Endothelial cell (in vitro differentiated cells): Measurements from ENCODE around the gene PRRG2. TPM values are rescaled to one million over a fixed set of nuclear protein-coding genes. Genes with fewer than 3 reads are reported as not detected.
A peak's percentile ranks its signal among the peaks of the same experiment; 100 is the strongest.
"Not testable (repeated sequence)": the region's sequence is repeated elsewhere in the genome, so short reads cannot be mapped to it uniquely, and the experiment has no call there.

Source experiments
- DNase-seq: peaks from one replicate; pipeline ENCODE4 v3.0.0; 2021; ENCODE audit warnings: low spot score
- H3K27ac Mint-ChIP-seq: one replicate; pipeline ENCODE4 v1.8.0; 2021; ENCODE audit warnings: mixed read lengths, inconsistent platforms; ENCODE audit not compliant: unreplicated experiment
- H3K27me3 Mint-ChIP-seq: one replicate; pipeline ENCODE4 v1.8.0; 2021; ENCODE audit warnings: mild to moderate bottlenecking, moderate library complexity, mixed read lengths, inconsistent platforms; ENCODE audit not compliant: unreplicated experiment
- H3K36me3 Mint-ChIP-seq: one replicate; pipeline ENCODE4 v1.8.0; 2021; ENCODE audit warnings: mild to moderate bottlenecking, low read depth, mixed read lengths, inconsistent platforms; ENCODE audit not compliant: unreplicated experiment
- H3K4me1 Mint-ChIP-seq: one replicate; pipeline ENCODE4 v1.8.0; 2021; ENCODE audit warnings: mild to moderate bottlenecking, mixed read lengths, inconsistent platforms; ENCODE audit not compliant: unreplicated experiment
- H3K4me3 Mint-ChIP-seq: one replicate; pipeline ENCODE4 v1.8.0; 2021; ENCODE audit warnings: mild to moderate bottlenecking, mixed read lengths, inconsistent platforms; ENCODE audit not compliant: unreplicated experiment
- H3K9me3 Mint-ChIP-seq: one replicate; pipeline ENCODE4 v1.8.0; 2021; ENCODE audit warnings: mixed read lengths, inconsistent platforms; ENCODE audit not compliant: unreplicated experiment
- total RNA-seq: library from RNA; stranded (reverse); fragmentation: NEBNext Ultra II Directional; extraction: Animal tissue kit (Norgen Biotek cat#: 25700); gene quantifications from one replicate; pipeline ENCODE4 v1.2.1, GENCODE V29; 2021; ENCODE audit not compliant: unreplicated experiment
- TF ChIP-seq, protein P1 (sequence below): fragments of 200-600 bp; sonication (generic); IDR thresholded peaks from one replicate; pipeline ENCODE4 v1.5.0; 2021; ENCODE audit warnings: antibody characterized with exemption; ENCODE audit not compliant: unreplicated experiment

Gene PRRG2
- total RNA-seq, 1 donor from 2014 or later, result 2.4 TPM

DNA sequence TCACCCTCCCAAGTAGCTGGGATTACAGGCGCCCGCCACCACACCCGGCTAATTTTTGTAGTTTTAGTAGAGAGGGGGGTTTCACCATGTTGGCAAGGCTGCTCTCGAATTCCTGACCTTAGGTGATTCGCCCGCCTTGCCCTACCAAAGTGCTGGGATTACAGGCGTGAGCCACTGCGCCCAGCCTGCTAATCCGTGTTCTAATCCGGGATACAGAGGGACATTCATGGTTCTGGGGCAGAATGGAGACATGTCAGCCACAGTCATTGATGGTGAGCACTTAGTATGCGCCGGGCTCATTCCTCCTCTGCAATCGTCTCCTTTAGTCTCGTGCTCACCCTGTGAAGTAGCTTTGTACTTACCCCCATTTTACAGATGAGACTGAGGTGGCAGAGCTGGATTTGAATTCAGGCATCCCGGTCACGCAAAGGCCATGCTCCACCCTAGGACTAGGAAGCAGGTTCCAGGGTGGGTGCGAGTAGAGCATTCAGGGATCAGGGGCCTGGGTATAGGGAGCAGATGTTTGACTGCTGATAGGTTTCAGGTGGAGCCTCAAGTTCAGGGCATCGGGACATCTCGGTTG lies 50.6 kb downstream of the PRRG2 start:
- peak overlapping the region; percentile 51 for H3K4me3 Mint-ChIP-seq
- DNase-seq, result no peak
- H3K4me1 Mint-ChIP-seq, result peaks cover 20% of the 10 kb centered on the region
- peaks cover 18% of the 10 kb centered on the region for H3K27me3 Mint-ChIP-seq
- TF ChIP-seq, protein P1, sequence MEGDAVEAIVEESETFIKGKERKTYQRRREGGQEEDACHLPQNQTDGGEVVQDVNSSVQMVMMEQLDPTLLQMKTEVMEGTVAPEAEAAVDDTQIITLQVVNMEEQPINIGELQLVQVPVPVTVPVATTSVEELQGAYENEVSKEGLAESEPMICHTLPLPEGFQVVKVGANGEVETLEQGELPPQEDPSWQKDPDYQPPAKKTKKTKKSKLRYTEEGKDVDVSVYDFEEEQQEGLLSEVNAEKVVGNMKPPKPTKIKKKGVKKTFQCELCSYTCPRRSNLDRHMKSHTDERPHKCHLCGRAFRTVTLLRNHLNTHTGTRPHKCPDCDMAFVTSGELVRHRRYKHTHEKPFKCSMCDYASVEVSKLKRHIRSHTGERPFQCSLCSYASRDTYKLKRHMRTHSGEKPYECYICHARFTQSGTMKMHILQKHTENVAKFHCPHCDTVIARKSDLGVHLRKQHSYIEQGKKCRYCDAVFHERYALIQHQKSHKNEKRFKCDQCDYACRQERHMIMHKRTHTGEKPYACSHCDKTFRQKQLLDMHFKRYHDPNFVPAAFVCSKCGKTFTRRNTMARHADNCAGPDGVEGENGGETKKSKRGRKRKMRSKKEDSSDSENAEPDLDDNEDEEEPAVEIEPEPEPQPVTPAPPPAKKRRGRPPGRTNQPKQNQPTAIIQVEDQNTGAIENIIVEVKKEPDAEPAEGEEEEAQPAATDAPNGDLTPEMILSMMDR, result no peak
- peaks cover 19% of the 10 kb centered on the region for H3K36me3 Mint-ChIP-seq
- no peak overlapping the region for H3K27ac Mint-ChIP-seq
- no peaks in the 10 kb centered on the region for H3K9me3 Mint-ChIP-seq

DNA sequence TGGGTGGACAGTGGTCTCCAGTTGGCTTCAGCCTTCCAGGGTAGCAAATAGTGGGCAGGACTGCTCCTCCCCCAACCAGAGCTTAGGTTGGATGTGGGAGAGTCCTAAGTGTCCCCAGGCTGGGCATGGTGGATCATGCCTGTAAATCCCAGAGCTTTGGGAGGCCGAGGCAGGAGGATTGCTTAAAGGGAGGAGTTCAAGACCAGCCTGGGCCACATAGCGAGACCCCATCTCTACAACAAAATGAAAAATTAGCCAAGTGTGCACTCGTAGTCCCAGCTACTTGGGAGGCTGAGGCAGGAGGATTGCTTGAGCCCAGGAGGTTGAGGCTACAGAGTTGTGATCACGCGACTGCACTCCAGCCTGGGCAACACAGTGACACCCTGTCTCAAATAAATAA lies 51.5 kb downstream of the PRRG2 start:
- TF ChIP-seq, protein P1, result no peak

DNA sequence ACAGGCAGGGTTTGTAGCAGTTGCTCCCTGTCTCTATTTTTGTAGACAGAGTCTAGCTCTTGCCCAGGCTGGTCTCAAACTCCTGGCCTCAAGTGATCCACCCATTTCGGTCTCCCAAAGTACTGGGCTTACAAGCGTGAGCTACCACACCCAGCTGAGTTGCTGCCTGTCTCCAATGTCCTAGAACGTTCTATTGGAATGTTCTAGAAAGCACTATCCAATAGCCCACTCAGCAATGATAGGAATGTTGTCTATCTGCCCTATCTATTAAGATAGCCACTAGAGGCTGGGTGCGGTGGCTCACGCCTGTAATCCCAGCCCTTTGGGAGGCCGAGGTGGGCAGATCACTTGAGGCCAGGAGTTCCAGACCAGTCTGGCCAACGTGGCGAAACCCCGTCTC lies 52.2 kb downstream of the PRRG2 start:
- not testable (repeated sequence) for H3K27ac Mint-ChIP-seq, DNase-seq, H3K9me3 Mint-ChIP-seq, H3K4me3 Mint-ChIP-seq, H3K36me3 Mint-ChIP-seq
- H3K27me3 Mint-ChIP-seq, result peaks cover 24% of the 10 kb centered on the region
- H3K4me1 Mint-ChIP-seq, result peaks cover 26% of the 10 kb centered on the region

More for the DNA sequence above, 51.5 kb downstream of the PRRG2 start:
- no peak for DNase-seq
- peaks cover 12% of the 10 kb centered on the region for H3K36me3 Mint-ChIP-seq
- H3K4me1 Mint-ChIP-seq, result peaks cover 23% of the 10 kb centered on the region
- H3K27ac Mint-ChIP-seq, result no peak overlapping the region
- H3K4me3 Mint-ChIP-seq, result no peak overlapping the region
- H3K9me3 Mint-ChIP-seq, result no peaks in the 10 kb centered on the region
- peaks cover 21% of the 10 kb centered on the region for H3K27me3 Mint-ChIP-seq

DNA sequence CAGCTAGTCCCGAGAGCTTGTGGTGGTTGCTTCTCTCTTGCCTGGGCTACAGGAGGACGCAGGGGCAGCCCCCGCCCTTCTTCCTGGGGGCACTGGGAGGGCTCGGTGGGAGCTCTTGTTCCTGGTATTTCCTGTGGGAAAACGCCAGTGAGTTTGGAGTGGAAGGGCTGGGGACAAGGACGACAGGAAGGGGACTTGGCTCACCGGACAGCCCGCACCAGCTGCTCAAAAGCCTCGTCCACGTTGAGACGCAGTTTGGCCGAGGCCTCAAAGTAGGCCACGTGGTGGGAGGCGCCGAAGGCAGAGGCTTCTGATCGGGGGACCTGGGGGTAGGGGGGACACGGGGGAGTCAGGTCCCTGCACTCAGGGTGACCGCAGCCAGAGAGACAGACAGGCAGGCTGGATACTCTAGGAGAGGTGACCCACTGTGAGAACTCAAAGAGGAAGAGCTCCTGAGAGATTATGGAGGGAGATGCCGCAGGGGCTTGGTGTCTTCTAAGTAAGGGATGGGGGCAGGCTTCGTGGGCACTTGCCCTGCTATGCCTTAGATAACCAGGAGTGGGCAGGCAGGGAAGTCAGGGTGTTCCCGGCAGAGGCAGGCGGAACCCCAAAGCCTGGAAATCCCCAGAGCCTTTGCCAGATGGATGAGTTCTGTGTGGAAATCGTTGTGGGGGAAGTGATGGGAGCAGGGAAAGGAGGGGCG lies 54.6 kb downstream of the PRRG2 start:
- no peak for DNase-seq
- H3K9me3 Mint-ChIP-seq, result no peaks in the 10 kb centered on the region
- no peaks in the 10 kb centered on the region for H3K36me3 Mint-ChIP-seq
- H3K27me3 Mint-ChIP-seq, result peaks cover 35% of the 10 kb centered on the region
- H3K4me3 Mint-ChIP-seq, result peak overlapping the region; percentile 47
- H3K27ac Mint-ChIP-seq, result peak overlapping the region; percentile 57
- TF ChIP-seq, protein P1, result no peak
- peaks cover 41% of the 10 kb centered on the region for H3K4me1 Mint-ChIP-seq

- Mint-ChIP-seq H3K4me1 (peaks cover 45% of the 10 kb centered on the region), H3K27ac (peak overlapping the region; percentile 48), H3K36me3 (no peaks in the 10 kb centered on the region), H3K27me3 (peaks cover 39% of the 10 kb centered on the region), H3K4me3 (no peak overlapping the region), H3K9me3 (no peaks in the 10 kb centered on the region)
- DNase-seq, result no peak
- TF ChIP-seq, protein P1, result no peak
These were observed 55.3 kb downstream of the PRRG2 start for GRCh38 chr19:49636233-49636932.
